NCI-H2196 treated with DMSO at 0.1 percent for 48 hours (cell line): Measurements from ENCODE around the gene ZMYND8.

Source experiments
- DNase-seq: peaks from one replicate; lab custom pipeline; 2025; ENCODE audit not compliant: unreplicated experiment; lab: John Stamatoyannopoulos, UW

Gene ZMYND8

DNA sequence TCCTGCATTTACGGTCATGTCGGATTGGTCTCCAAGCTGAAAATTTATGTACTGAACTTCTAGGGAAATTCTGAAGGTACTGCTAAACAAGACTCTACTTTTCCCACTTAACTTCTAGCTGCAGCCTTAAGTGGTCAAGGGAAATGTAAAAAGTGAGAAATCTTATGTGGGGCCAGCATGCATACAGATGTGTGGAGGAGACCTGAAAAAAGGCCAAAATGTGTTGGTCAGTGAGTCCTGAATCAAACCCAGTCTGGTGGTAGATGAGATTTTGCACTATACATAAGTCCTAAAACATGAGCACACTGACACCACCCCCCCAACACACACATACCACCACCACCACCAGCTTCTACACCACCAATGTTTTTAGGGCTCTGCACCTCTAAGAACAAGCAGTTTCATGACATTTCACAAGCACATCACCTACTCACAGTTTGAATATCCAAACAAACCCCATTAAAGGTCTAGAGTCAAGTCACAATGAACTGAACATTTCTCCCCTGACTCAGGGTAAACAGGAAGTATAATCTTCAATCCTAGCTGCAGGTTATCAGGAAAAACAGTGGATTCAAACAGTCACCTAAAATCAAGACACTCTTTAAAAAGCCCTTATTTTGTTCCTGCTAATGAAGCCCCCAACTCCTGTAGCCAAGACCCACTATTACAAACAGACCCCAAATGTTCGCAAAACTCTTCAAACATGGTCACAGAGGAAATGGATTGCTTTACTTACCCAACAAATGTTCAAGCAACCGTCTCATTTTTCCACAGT lies 1.6 kb downstream of the ZMYND8 start:
- DNase-seq: no peak

DNA sequence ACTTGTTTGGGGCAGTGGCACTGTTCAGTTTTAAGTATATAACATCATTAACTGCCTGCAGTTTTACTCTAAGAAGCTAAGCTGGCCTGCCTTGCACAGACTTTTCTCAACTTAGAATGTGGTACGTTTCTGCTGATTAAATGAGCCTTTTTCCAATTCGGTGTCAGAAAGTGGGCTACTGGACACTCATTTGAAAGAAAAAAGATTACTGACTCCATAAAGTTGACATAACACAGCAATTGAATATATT lies 2.1 kb downstream of the ZMYND8 start:
- no peak for DNase-seq

DNA sequence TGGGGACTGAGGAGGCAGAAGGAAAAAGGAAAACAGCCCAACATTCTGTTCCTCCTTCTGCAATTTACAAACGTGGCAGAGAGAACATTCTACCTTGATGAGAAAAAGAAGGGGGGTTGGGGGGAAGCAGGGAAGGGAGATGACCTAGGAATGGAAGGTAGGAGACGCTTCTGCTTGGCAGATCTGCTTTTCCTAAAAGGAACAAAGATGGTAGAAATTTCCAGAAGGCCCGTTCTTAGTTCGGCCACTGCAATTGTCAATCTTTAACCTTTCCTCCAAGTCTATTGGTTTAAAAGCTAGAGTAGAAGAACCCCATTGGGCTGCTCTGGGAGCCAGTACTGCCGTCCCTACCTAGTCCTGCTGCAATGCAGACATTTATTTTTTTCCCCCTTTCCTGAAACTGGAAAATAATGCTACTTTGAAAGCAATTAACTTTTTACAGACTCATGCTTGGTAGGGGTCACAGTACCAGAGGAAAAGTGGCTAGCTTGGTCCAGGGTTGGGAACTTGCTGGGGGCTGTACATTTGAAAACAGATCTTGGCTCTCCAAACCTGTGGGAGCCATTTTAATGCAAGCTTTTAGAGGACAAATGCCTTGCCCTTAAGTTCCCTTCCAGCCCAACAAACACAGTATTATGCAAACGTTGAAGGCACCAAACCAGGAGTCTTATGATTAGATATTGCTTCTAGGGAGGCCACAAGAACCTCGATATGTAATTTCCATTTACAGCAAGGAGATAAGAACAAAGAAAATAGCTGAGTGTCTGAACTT lies 2.6 kb downstream of the ZMYND8 start:
- no peak for DNase-seq

DNA sequence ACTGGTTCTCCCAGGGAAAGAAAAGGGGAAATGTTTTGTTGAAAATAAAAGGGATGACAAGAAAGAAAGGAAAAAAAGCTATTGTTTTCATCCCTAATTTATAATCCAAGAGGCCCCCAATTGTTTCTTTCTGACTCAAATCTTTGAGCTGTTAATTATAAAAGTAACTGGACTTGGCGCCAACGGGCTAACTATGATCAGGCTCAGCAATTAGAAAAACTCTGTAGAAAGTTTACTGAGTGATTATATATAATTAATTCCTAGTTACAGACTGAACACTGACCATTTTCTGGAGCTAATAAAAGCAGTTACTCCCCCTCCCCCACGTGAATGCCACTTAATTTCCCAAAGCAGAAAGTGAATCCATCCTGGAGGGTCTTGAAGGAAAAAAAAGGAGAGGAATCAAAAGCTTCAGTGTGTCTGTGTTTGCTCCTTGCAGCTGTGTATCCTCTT lies 3.2 kb downstream of the ZMYND8 start:
- no peak for DNase-seq

DNA sequence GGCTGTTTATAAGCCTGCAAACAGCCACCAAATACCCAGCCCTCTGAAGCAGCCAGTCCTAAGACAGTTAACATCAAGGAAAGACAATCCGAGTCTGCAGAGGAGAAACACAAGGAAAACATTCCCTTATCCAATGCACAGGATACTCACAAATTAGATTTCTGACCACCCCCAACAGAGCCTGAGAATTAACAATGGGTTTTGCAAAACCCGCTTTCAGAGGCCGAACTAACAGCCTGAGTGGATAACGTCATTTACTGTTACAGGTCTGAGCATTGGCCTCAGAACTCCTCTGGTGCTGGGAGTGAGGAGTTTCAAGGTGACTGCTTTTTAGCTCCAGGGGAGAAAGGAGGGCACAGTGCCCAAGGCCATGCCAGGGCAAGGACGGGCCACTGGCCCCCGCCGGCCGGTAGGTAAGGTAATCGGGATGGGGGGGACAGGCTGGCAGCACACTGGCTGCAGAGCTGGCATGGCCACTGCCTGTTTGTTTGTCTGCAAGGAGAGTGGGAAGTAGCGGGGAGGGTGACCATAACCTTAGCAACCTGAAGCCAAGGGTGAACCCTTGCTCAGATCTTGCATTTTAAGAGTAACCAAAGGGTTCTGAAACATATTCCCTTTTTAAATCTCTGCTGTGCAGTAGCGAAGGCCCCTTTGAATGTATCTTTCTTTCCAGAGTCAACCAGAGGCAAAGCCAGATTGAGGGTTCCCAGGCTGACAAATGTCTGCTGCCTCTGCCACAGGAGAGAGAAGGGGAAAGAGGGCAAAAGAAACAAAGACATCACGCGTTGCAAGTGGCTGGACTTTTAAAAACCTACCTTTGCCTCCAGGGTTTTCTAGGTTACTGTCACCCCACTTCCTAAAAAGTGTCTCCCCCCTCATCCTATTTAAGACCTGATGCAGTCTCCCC lies 3.9 kb downstream of the ZMYND8 start:
- DNase-seq: peak; percentile 58

DNA sequence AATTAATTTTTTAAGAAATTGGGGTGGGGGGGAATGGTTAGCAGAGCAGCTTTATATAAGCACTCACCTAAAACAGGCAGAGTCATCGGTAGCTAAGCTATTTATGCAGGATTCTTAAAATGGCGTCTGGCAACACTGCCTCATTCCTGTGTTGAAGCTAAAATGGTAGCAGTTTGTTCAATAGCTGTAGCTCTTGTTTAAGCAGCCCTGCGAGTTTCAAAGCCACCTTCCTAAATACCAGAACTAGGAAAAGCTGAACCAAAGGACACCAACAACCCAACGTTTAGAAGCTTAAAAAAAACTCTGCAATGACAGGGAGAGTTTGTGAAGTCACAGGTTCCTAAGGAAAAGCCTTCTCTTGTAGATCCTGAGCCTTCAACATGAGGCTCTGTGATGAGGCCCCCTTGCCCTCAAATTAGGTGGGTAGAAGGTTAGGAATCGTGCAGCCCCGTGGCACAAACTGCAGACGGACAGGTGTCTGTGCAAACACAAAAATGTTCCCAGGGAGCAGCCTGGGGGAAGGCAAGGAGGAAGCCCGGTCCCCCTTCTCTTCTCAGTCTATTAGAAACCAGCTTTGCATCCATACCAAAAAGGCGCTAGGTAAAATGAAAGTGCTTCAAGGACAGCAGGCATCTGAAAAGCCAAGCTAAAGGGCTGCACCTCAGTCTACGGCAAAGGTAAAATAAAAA lies 4.7 kb downstream of the ZMYND8 start:
- DNase-seq: peak; percentile 50

DNA sequence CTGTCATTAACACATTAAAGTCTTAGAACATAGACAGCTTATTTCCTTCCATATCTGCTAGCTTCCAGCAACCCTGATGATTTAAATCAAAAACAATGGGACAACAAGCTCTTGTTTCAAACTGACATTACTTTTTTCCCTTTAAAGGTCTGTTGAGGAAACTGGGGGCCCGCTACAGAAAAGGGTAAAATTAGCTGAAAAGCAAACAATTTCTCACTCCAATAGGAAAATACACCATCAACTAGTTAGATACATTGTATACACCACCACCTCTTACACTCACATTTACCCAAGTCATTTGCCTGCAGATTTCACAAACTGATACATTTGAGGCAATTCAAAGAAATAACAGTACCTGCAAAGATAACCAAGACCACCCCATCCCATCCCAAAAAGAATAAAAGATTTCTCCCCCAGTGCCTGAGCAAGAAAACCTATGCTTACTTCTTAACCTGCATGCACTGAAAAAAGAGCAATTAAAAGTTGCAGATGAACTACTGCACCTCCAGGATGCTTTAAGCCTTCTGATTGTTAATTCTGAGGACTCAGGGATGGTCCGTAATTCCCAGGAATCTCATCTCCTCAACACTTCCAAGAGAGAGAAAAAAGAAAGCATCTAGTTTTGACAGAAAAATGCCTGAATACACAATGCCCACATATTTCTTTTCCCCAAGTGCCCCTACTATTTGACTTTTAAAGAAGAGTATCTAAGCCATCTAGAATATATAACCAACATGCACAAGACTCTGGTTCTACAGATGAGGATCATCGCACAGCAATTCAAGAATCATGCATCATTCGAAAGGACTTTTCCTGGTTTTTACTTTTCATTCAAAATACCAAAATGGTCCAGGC lies 5.6 kb downstream of the ZMYND8 start:
- no peak for DNase-seq

DNA sequence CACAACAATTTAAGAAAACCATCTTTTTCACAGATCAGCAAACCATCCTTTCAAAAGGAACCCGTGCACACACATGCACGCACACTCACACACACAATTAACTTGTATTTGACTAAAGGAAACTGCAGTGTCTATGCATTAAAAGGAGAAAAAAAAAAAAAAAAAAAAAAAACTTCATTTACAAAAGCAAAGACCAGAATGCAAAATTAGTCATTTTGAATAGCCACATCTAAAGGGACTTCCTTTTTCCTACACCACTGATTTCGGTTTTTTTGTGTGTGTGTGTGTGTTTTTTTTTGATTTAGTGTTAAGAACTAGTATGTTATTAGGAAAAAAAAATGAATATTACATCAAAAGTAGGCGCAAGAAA lies 6.3 kb downstream of the ZMYND8 start:
- DNase-seq: no peak

DNA sequence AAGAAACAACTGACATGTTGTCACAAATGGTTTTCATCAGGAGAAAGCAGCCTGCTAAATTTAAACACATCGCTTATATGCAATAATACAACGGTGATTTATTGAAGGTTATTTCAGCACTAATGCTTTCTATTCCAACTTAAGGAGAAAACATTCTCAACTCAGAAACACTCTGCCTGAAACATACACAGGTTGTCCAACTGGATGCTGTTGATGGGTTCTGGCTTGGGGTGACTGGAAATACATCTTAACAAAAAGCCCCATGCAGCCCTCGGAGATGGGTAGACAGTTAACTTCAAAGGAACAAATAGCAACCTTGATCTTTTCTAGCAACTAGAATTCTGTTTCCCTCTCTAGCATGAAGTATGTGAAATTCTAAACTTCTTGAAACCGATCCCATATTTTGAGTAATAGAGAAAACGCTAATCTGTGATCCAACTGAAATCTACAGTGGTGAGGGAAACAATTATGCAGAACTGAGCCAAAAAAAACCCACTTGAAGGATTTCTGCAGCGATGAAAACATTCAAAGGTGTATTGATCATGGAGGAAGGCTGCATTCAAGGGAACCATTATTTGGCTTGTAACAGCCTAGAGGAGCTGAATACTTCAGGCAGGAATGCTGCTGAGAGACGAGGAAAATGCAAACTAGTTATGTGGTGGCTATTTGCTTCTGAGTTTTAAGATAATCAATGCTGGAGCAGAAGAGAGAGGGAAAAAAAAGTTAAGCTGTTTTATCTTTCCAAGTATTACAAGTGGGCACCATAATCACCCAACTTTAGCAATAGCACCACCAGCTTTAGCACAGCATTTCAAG lies 6.9 kb downstream of the ZMYND8 start:
- no peak for DNase-seq

DNA sequence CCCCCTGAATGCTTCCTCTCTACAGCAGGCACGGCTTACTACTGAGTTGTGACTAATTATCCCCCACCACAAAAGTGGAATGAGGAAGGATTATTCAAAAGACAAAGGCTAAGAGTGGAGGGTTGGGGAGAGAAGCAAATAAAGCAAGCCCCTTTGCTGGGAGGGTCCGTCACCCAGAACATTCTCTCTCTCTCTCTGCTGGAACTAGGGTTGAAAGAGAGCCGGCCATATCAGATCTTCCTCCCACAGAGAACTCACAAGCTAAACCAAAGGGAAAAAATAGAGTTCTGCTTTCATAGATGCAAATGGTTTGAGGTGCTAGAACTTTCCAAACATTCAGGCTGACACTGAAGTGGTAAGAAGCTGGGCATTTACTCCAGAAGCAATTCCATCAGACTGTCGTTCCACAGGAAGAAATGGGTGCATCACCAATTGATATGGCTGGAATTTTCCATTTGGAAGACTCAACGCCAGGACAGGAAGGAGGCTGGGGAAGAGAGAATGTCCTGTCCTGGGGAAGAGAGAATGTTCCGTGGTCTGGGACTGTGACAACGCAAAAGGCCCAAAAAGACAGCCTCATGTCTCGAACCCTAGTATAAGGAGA lies 7.9 kb downstream of the ZMYND8 start:
- no peak for DNase-seq

DNA sequence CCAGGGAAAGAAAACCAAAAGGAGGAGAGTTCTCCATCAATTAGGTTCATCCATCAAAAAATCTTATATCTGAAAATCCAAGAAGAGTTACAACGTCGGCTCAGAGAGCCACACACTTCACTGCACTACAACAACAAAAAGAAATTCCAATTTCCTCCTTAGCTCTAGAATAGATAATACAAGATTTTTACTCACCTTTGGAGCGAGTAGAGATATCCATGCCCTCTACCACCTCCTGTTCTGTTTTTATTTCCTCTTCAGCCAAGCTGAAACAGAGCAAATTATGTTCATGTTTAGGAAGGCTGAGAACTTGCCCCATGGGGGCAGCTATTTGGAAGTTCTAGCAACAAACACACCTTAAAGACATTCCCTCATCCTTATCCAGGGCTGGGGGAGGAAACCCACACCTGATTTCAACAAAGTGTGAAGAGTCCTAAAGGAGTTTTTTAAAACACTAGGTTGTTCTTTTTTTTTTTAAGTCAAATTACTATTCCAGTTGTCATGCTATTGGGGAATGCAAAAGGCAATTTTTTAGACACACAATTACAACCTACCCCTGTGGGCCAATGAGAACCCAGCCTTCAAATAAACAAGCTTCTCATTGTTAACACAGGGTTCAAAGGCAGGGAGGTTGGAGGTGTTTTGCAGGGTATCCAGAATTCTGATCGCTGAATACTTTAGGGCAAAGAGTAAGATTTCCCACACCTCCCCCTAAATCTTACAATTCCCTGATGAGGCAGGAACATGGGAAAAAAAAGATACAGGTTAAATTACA lies 8.7 kb downstream of the ZMYND8 start:
- DNase-seq: no peak

DNA sequence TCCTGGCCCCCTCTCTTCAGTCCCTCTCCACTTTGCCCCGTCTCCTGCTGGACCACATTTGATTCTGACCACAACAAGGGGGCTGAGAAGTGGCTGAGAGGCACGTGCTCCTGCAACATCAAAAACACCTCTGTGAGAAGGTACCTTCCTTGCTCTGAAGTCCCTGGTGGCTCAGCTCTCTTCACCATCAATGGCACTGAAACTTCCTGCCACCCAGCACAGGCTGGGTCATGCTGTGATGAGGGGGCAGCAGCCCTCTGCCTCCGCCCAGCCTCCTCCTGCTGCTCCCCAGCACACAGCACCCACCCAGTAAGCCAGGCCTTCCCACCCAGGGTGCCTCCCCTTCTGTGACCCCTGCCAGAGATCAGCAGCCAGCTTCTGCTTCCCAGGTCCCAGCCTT lies 10.3 kb downstream of the ZMYND8 start:
- no peak for DNase-seq

DNA sequence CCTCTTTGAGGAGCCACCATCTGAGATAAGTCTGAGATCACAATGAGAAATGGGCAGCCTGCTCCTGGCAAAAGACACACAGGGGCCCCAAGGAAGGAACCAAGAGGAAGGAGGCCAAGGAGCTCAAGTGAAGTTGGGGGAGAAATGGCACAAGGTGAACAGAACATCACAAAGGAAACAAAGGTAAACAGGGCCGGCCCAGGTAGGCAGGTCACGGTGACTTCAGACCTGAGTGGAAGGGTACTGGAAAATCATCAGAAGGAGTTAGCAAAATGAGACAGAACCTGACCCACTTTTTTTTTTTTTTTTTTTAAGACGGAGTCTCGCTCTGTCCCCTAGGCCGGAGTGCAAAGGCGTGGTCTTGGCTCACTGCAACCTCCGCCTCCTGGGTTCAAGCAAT lies 11.3 kb downstream of the ZMYND8 start:
- no peak for DNase-seq

DNA sequence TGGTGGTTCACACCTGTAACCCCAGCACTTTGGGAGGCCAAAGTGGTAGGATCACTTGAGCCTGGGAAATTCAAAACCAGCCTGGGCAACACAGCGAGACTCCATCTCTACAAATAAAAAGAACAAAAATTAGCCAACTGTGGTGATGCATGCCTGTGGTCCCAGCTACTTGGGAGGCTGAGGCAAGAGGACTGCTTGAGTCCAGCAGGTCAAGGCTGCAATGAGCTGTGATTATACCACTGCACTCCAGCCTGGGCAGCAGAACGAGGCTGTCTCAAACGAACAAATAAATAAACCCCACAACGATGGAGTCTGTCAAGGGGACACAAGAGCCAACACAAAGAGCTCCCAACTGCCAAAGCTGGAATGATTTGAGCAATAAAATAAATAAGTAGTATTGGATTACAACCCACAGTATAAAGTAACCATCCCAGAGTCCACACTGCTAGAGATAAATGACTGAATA lies 13.5 kb downstream of the ZMYND8 start:
- DNase-seq: peak; percentile 33

DNA sequence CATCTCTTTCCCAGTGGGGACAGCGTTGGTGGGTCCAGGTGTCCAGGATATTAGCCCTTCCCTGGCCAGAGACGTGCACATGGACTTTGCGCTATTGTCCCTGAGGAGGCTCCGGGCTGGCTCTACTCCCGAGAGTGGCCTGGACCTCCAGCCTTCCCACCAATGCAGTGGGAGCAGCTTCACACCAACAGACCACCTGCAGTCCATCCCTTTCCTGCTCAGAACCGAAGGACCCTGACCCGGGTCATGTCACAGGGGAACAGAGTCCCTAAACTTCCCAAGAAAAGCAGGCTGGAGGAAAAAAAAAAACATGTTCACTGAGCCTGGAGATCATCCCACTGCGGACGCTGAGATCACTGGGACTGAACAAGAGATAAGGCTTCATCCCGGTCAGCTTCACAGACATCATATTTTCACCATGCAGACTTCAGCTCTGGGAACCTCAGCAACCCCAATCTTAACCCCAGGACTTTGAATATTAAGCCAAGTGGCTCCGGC lies 18.3 kb downstream of the ZMYND8 start:
- DNase-seq: no peak

DNA sequence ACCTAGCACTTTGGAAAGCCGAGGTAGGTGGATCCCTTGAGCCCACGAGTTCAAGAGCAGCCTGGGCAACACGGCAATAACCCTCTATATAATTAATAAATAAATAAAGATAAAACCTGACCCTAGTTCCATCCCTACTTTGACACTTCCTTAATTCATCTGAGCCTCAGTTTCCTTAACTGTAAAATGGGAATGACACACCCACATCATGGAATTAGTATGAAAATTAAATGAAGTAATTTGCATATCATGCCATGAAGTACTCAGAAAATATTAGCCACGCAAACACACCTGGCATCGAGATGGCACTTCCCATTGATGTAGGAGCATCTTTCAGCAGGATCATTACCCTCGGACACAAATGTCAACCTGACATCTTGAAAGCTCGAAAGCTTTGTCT lies 19.1 kb downstream of the ZMYND8 start:
- DNase-seq: no peak

DNA sequence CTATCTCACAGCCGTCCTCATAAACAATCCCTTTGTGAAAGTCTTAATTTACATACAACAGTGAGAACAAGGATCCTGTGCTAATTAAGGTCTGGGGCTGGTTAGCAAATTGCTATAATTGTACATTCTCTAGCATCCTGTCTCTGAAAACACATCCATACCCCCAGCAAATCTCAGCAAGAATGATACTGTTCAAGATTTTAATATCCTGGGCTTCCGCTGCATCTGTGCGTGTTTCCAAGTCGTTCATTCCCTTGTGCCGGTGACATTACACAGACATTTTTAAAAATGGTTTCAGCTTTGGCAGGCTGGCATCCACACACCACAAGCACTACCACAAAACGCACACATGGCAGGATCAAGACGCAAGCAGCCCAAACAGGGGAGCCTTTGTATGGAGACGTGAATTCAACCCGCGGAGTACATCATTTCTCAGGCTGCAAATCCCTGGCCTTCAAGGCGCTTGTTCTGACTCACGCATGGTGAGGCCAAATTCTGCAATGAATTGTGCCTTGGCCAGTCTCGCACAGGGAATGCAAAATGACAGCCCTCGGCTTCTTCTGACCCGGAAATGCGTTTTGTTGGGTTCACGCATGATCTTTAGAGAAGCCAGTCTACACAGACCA lies 20.3 kb downstream of the ZMYND8 start:
- DNase-seq: no peak
